ENCODE data around the gene MAD1L1. TPM values are rescaled to one million over a fixed set of nuclear protein-coding genes. Genes with fewer than 3 reads are reported as not detected.
A peak's percentile ranks its signal among the peaks of the same experiment; 100 is the strongest.

MAD1L1 gene
- total and polyA plus RNA-seq, 8 donors: 21.4 to 58.8 (median 22.5) TPM

GRCh38 chr7:1974290-1975101 lies 258.2 kb downstream of the MAD1L1 start:
- DNase-seq (peak in 2 of 4 donors; percentile 21 to 78), ATAC-seq (no peak)
- H3K4me3 ChIP-seq: no peak overlapping the region
- no peaks in the 10 kb centered on the region for H3K4me1 ChIP-seq
- H3K36me3 ChIP-seq: peaks cover 0 to 48% of the 10 kb centered on the region in 2 donors
- intact Hi-C loops (cut with DNase I): no loop called here
- H3K27me3 ChIP-seq: no peaks in the 10 kb centered on the region
- H3K27ac ChIP-seq: no peak overlapping the region
- no peak for TF ChIP-seq CTCF (IDR thresholded peaks at IDR 0.05)
- no peaks in the 10 kb centered on the region for H3K9me3 ChIP-seq

GRCh38 chr7:1973321-1974251 lies 259.2 kb downstream of the MAD1L1 start:
- ATAC-seq: no peak
- no peaks in the 10 kb centered on the region for H3K9me3 ChIP-seq
- no peak overlapping the region for H3K4me3 ChIP-seq
- intact Hi-C loops (cut with DNase I): no loop called here
- TF ChIP-seq CTCF (IDR thresholded peaks at IDR 0.05): no peak
- peak in 2 of 4 donors; percentile 21 to 56 for DNase-seq
- H3K4me1 ChIP-seq: no peaks in the 10 kb centered on the region
- no peaks in the 10 kb centered on the region for H3K27me3 ChIP-seq
- H3K27ac ChIP-seq: no peak overlapping the region
- peaks cover 0 to 39% of the 10 kb centered on the region in 2 donors for H3K36me3 ChIP-seq

- H3K9me3 ChIP-seq: no peaks in the 10 kb centered on the region
- DNase-seq: no peak
- no peak overlapping the region for H3K27ac ChIP-seq
- peaks cover 0 to 37% of the 10 kb centered on the region in 2 donors for H3K36me3 ChIP-seq
- no peaks in the 10 kb centered on the region for H3K4me1 ChIP-seq
- H3K4me3 ChIP-seq: no peak overlapping the region
- TF ChIP-seq CTCF (IDR thresholded peaks at IDR 0.05): no peak
- no peak for ATAC-seq
- intact Hi-C loops (cut with DNase I): no loop called here
- H3K27me3 ChIP-seq: no peaks in the 10 kb centered on the region
These were observed 260.0 kb downstream of the MAD1L1 start for GRCh38 chr7:1972744-1973143.

- H3K4me3 ChIP-seq: no peak overlapping the region
- DNase-seq (peak in 2 of 4 donors; percentile 28 to 46), ATAC-seq (no peak)
- H3K27me3 ChIP-seq: no peaks in the 10 kb centered on the region
- no peaks in the 10 kb centered on the region for H3K4me1 ChIP-seq
- no peak for TF ChIP-seq CTCF (IDR thresholded peaks at IDR 0.05)
- intact Hi-C loops (cut with DNase I): no loop called here
- H3K9me3 ChIP-seq: no peaks in the 10 kb centered on the region
- no peak overlapping the region for H3K27ac ChIP-seq
- peaks cover 0 to 34% of the 10 kb centered on the region in 2 donors for H3K36me3 ChIP-seq
These were observed 260.6 kb downstream of the MAD1L1 start for GRCh38 chr7:1971946-1972654.

Measured in left lung (tissue), 10 donors.